Natural killer cell treated with Interleukin-12 subunit alpha and Interleukin-12 subunit beta and Interleukin-15 and Interleukin-18, amount 100 ng/mL, for 72 hours (primary cell): Measurements from ENCODE around the gene UCN. TPM values are rescaled to one million over a fixed set of nuclear protein-coding genes. Genes with fewer than 3 reads are reported as not detected.
"Not testable (repeated sequence)": the region's sequence is repeated elsewhere in the genome, so short reads cannot be mapped to it uniquely, and the experiment has no call there.

Source experiments
- ATAC-seq, 2 donors: fragments of 150-1000 bp; cut with Tn5 transposase in 1 of 2; sonication (Bioruptor Pico), chemical (Tn5 transposase) in 1 of 2; 2 replicates each; pipeline ENCODE4 v1.10.0; 2021
- DNase-seq: peaks from one replicate; pipeline ENCODE4 v3.0.0; 2022; ENCODE audit warnings: low spot score
- H3K27ac Mint-ChIP-seq, 2 donors: 1 replicate in 1 of 2; 2 replicates in 1 of 2; pipeline ENCODE4 v1.8.0; 2022; ENCODE audit warnings: mixed read lengths in 2 of 2, mild to moderate bottlenecking in 1 of 2, moderate library complexity in 1 of 2
- H3K27me3 Mint-ChIP-seq, 2 donors: 1 replicate in 1 of 2; 2 replicates in 1 of 2; pipeline ENCODE4 v1.8.0; 2022; ENCODE audit warnings: mixed read lengths in 2 of 2
- H3K36me3 Mint-ChIP-seq: one replicate; pipeline ENCODE4 v1.8.0; 2022; ENCODE audit warnings: mixed read lengths
- H3K4me1 Mint-ChIP-seq, 2 donors: 1 replicate in 1 of 2; 2 replicates in 1 of 2; pipeline ENCODE4 v1.8.0; 2022; ENCODE audit warnings: low read depth in 2 of 2, mixed read lengths in 2 of 2, mild to moderate bottlenecking in 1 of 2
- H3K4me3 Mint-ChIP-seq: one replicate; pipeline ENCODE4 v1.8.0; 2022; ENCODE audit warnings: mixed read lengths
- H3K9me3 Mint-ChIP-seq: 2 replicates; pipeline ENCODE4 v1.8.0; 2022; ENCODE audit warnings: mixed read lengths
- total RNA-seq, 2 donors: library from RNA; stranded (reverse); gene quantifications; one replicate each; pipeline ENCODE4 v1.2.3, GENCODE V29; 2022

UCN gene
- total RNA-seq, 2 donors from 2014 or later, result 1.3 TPM

DNA sequence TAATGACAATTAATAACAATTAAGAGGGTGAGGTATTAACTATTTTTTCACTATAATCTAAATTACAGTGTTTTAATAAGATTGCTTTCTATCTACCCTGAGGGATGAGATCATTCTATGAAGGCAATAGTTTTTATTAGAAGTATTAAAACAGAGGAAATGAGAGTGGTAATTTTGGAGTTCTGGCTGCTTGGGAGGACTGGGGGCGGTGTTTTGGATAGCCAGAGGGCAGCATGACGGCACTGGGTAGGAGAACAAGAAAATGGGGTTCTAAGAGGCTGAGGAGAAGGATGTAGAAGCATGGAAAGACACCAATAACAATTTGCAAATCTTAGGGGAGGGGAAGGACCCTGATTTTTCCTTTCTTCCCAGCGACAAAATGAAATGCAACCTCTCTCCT lies 38.1 kb downstream of the UCN start:
- no peaks in the 10 kb centered on the region for H3K36me3 Mint-ChIP-seq
- no peak for ATAC-seq

DNA sequence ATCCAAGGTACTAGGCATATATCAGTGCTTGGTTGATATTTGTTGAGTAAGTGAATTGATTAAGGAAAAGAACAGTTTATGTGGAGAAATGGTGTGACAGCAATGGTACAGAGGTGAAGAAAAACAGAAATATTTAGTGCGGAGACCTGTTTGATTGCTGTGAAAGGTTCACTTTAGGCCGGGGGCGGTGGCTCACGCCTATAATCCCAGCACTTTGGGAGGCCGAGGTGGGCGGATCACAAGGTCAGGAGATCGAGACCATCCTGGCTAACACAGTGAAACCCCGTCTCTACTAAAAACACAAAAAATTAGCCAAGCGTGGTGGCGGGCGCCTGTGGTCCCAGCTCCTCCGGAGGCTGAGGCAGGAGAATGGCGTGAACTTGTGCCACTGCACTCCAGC lies 39.9 kb downstream of the UCN start:
- not testable (repeated sequence) for H3K36me3 Mint-ChIP-seq, H3K9me3 Mint-ChIP-seq, DNase-seq, ATAC-seq, H3K4me3 Mint-ChIP-seq, H3K27ac Mint-ChIP-seq, H3K4me1 Mint-ChIP-seq
- H3K27me3 Mint-ChIP-seq, result peaks cover 18 to 22% of the 10 kb centered on the region in 2 donors

More for the DNA sequence above, 38.1 kb downstream of the UCN start:
- peaks cover 15 to 20% of the 10 kb centered on the region in 2 donors for H3K27me3 Mint-ChIP-seq
- DNase-seq, result no peak
- no peak overlapping the region for H3K4me3 Mint-ChIP-seq
- no peaks in the 10 kb centered on the region for H3K9me3 Mint-ChIP-seq
- H3K27ac Mint-ChIP-seq, result no peak overlapping the region
- H3K4me1 Mint-ChIP-seq, result no peaks in the 10 kb centered on the region

DNA sequence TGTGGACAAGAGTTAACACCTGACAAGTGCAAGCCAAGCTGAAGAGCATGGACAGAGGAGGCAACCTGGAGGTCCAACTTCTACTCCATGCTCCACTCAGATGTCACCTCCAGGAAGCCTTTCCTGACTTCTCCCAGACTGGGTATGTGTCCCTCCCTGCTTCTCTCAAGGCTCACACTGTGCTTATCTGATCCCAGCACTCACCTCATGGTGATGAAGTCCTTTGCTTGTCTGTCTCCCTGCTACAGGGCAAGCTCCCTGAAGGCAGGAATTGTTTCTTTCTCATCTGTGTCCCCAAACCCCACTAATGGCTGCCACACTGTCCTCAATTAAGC lies 42.7 kb downstream of the UCN start:
- Mint-ChIP-seq H3K27ac (no peak overlapping the region), H3K4me1 (peaks cover 18 to 22% of the 10 kb centered on the region in 2 donors), H3K9me3 (no peaks in the 10 kb centered on the region), H3K36me3 (no peaks in the 10 kb centered on the region), H3K4me3 (peak overlapping the region; percentile 48), H3K27me3 (peaks cover 32 to 36% of the 10 kb centered on the region in 2 donors)
- no peak for ATAC-seq
- peak; percentile 13 for DNase-seq

DNA sequence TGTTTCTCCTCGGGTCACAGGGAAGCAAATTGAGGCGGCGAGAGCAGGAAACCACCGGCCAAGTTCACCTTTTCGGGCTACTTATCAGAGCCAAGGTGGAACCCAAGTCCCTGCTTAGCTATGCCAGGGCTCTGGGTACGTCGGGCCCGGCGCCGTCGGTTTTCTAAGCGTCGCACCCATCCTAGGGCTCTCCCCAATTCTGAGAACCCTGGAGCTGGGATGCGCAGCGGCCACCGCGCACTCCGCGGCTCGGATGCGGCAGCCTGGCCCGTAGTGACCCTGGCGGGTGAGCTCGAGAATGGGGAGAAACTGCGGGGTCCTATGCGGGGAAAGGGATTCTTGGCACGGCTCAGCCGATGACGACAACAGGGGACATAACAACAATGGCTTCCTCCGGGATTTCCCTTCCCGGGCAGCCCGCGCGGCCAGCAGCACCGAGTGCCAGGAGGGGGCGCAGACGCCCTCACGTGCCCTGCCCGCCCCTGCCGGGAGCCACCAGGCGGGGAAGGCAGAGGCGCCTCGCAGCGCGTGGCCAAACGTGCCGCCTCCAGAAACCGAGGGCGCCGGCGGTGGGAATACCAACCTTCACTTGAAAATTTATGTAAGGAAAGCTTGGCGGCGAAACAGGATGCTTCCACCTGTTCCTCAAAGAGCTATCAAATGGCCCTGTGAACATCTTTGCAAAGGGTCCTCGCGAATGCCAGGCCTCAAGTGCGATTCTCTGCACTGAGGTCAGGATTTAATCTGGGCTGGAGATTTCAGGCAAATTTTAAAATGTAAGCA lies 43.3 kb downstream of the UCN start:
- H3K27me3 Mint-ChIP-seq, result peaks cover 38 to 41% of the 10 kb centered on the region in 2 donors
- H3K4me1 Mint-ChIP-seq, result peaks cover 18 to 22% of the 10 kb centered on the region in 2 donors
- no peak overlapping the region for H3K27ac Mint-ChIP-seq
- peak; percentile 67 for DNase-seq
- peak; percentile 52 to 64 for ATAC-seq
- peak overlapping the region; percentile 48 for H3K4me3 Mint-ChIP-seq
- no peaks in the 10 kb centered on the region for H3K36me3 Mint-ChIP-seq
- no peaks in the 10 kb centered on the region for H3K9me3 Mint-ChIP-seq

DNA sequence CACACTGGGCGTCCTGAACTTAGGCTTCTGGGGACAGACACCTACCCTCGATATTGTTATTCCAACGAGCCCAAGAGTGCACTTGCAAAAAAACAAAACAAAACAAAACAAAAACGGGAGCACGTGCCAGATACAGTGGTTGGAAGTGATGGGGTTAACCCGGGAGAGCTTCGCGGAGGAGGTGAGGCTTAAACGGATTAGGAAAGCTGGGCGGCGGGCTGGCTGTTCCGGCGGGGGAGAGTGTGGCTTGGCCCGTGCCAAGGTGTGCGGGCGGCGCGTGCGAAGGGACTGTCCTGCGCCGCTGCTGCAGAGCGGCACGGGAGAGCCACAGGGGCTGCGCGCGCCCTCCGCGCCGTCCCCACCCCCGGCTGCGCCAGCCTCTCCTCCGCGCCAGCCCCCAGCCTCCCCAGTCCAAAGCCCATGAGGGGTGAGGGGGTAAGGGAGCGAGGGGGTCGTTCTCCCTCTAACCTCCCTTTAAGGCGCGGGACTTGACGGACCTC lies 43.9 kb downstream of the UCN start:
- Mint-ChIP-seq H3K4me1 (peaks cover 18 to 22% of the 10 kb centered on the region in 2 donors), H3K9me3 (no peaks in the 10 kb centered on the region), H3K4me3 (peak overlapping the region; percentile 81), H3K27ac (no peak overlapping the region), H3K27me3 (peaks cover 39 to 44% of the 10 kb centered on the region in 2 donors), H3K36me3 (no peaks in the 10 kb centered on the region)
- ATAC-seq (peak in 1 of 2 donors; percentile 31), DNase-seq (no peak)

DNA sequence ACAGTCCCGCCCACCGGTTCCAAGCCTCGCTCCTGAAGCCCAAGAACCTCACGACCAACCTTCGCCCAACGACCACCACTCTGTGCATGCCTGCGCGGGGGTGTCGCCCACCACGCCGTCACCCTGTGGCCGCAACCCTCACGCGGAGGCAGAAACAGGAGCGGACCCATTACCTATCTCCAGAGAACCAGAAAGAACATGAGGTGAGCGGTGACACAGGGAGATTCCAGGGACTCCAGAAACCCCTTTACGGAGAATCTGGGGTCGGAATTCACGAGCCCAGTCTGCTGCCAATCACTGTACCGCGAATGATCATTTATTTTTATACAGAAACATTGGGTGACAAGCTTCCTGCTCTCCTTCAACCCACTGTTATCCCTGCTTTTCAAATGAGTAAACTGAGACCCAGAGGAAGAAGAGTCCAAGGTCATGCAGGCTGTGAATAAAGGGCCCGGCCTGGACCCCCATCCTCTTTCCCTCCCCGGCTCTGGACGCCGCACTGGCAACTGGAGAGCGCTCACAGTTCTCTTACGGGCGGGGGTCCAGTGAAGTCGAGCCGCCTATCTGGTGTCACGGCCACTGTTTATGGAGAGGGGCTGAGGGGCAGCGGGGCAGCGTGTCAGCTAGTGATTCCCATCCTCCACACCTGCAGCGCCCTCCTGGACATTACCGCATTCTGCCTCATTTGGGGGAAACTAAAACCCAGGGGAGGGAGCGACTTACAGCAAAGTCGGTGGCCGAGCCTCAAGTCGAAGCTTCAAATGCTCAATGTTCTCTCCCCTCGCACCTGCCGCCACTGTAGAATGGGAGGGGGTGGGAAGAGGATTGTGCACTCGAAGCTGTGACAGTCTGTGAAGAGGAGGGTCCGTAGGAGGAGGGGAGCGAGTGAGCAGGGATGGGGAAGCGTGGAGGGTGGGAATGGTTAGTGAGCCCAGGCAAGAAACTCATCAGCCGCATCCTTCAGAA lies 44.7 kb downstream of the UCN start:
- no peak for DNase-seq
- H3K27me3 Mint-ChIP-seq, result peaks cover 39 to 44% of the 10 kb centered on the region in 2 donors
- no peak overlapping the region for H3K27ac Mint-ChIP-seq
- no peaks in the 10 kb centered on the region for H3K36me3 Mint-ChIP-seq
- no peaks in the 10 kb centered on the region for H3K9me3 Mint-ChIP-seq
- peaks cover 18 to 22% of the 10 kb centered on the region in 2 donors for H3K4me1 Mint-ChIP-seq
- ATAC-seq, result no peak
- peak overlapping the region; percentile 81 for H3K4me3 Mint-ChIP-seq

DNA sequence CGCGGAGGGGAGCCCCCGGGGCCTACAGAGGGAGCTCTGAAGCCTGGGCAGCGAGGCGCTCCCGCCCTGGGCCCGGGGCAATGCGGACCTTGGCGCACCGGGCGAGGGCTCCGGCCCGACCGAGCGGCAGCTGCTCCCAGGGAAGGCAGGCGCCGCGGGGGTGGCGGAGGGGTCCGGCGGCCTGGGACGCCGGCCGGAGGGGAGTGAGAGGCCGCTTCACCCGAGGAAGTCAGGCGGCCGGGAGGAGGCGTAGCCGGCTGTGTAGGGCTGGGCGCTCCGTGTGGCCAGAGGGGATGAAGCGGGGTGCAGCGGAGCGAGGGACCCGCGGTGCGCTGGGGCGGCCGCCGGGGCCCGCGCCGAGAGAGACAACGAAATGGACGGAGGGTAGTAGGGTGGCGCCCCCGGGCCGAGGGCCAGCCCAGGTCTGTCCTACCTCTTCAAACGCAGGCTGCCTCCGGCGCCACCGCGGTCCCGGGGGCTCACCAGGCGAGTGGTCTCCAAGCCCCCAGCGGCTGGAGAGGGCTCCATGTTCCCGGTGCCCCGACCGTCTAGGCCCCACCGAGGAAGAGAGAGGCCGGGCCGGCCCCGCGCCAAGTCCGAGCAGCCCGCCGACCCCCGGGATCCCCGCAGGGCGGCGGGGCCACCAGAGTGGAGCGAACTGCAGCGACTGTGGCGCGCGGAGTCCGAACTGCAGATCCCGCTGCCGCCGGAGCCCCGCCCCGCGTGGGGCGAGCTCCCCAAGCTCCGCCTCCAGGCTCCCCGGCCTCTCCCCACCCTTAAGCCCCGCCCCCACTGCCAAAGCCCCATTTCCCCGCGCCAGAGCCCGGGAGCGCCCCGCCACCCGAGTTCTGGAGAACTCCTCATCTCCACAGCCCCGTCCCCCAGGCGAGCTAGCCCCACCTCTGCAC lies 45.6 kb downstream of the UCN start, which contains the start of gene SLC30A3:
Gene SLC30A3, minus strand, starts transcription at position 669 of the 908 bp plus-strand sequence. Its CDS starts 141 bp downstream, at position 528.
- Mint-ChIP-seq H3K9me3 (no peaks in the 10 kb centered on the region), H3K27ac (no peak within 1 kb of the TSS), H3K27me3 (peaks cover 43 to 48% of the 10 kb centered on the region in 2 donors), H3K4me1 (peaks cover 18 to 22% of the 10 kb centered on the region in 2 donors), H3K36me3 (no peaks in the 10 kb centered on the region), H3K4me3 (peak within 1 kb of the TSS; percentile 81)
- DNase-seq, result peak; percentile 70
- ATAC-seq, result peak; percentile 68 to 87

DNA sequence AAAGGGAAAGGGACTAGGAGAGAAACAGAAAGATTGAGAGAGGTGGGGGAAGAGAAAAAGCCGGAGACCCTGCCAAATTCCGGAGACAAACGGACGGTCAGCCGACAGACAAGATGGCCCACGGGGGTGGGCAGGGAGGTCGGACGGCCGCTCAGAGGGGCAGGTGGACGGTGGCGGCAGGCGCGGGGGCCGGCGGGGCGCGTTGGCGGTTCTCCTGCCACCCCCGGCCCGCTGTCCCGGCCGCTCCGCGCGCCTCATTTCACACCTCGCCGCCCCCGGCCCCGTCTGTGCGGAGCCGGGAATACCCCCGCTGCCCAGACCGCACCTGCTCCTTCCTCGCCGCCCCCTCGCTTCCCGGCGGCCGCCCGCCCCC lies 46.3 kb downstream of the UCN start:
- peak overlapping the region; percentile 51 for H3K4me3 Mint-ChIP-seq
- peaks cover 18 to 22% of the 10 kb centered on the region in 2 donors for H3K4me1 Mint-ChIP-seq
- H3K27ac Mint-ChIP-seq, result no peak overlapping the region
- DNase-seq, result no peak
- H3K36me3 Mint-ChIP-seq, result no peaks in the 10 kb centered on the region
- H3K27me3 Mint-ChIP-seq, result peaks cover 47 to 51% of the 10 kb centered on the region in 2 donors
- no peaks in the 10 kb centered on the region for H3K9me3 Mint-ChIP-seq
- no peak for ATAC-seq

DNA sequence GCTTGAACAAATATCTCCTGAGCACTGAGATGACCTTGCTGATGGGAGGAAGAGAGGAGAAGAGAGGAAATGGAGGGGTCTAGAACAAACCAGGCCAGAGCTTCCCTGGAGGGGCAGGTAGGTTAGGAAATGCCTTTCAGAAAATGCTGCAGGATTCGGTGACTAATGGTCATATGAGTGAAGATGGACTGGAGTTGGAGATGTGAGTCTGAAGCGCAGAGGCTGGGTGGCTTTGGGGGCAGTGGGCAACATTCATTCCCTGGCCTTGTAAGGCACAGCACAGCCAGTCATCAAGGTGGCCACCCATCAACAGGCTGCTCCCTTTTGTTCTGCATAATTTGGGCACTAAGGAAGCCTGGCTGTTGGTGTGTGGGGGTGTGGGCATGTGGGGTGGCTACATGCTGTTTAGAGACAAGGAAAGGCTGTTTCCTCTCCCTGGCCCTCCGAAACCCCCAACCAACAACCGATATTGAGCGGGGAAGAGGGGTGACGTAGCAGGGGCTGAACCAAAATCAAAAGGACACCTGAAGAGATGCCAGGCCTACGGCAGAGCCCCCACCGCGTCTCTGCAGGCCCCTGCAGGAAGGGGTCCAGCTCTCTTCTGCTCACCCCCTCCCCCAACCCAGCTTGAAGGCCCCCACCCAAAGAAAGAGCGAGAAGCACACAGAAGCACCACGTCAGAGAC lies 46.9 kb downstream of the UCN start:
- Mint-ChIP-seq H3K27ac (no peak overlapping the region), H3K27me3 (peaks cover 51 to 53% of the 10 kb centered on the region in 2 donors), H3K9me3 (no peaks in the 10 kb centered on the region), H3K36me3 (no peaks in the 10 kb centered on the region), H3K4me1 (peaks cover 18 to 22% of the 10 kb centered on the region in 2 donors), H3K4me3 (peak overlapping the region; percentile 51)
- ATAC-seq (no peak), DNase-seq (no peak)

DNA sequence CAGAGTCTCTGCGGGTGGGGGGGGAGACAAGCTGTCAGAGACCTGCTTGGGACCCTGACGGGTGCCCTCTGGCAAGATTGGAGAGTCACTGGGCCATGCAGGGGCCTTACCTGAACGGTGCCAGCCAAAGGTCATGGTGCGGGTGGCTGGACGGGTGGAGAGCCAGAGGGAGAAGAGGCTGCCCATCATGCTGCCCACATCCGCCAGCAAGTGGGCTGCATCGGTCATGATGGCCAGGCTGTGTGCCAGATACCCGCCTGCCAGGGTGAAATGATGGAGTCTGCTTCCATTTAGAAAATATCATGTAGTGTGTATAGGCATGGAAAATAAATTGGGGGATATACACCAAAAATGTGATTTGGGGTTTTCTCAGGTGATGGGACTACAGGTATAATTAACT lies 50.2 kb downstream of the UCN start:
- Mint-ChIP-seq H3K36me3 (no peaks in the 10 kb centered on the region), H3K27ac (no peak overlapping the region), H3K9me3 (no peaks in the 10 kb centered on the region), H3K4me3 (no peak overlapping the region), H3K4me1 (peaks cover 7 to 11% of the 10 kb centered on the region in 2 donors), H3K27me3 (peaks cover 37 to 51% of the 10 kb centered on the region in 2 donors)
- no peak for DNase-seq
- ATAC-seq, result no peak
